ENCODE results near the gene LPP. TPM values are rescaled to one million over a fixed set of nuclear protein-coding genes. Genes with fewer than 3 reads are reported as not detected.

Gene LPP
- polyA plus RNA-seq, 2 of the 4 experiments (the other 2 are of a cell fraction), result 11.0 to 30.8 TPM

GRCh38 chr3:188870431-188870830 is 716.5 kb downstream of the LPP start:
- H3K4me3 ChIP-seq, result no peak overlapping the region
- DNase-seq (ENCODE audit: low read depth in 1 of 2, low spot score in 1 of 2) (no peak), FAIRE-seq (no peak), ATAC-seq (no peak)
- WGBS (ENCODE audit: missing lambda C conversion rate), result 95% methylated on average over 8 of the region's 8 CpGs
- H3K4me1 ChIP-seq, result no peaks in the 10 kb centered on the region
- no peaks in the 10 kb centered on the region for H3K9me3 ChIP-seq
- no peak overlapping the region for H3K4me2 ChIP-seq
- no peak for TF ChIP-seq HOXB5 (CRISPR knock-in tag; IDR thresholded peaks at IDR 0.05)
- no peak for TF ChIP-seq RCOR1 (IDR thresholded peaks at IDR 0.05; ENCODE audit: low read depth, low read length)
- no peak for TF ChIP-seq MYC (IDR thresholded peaks at IDR 0.05; ENCODE audit: borderline replicate concordance, low read length)
- TF ChIP-seq TP53 (CRISPR knock-in tag; IDR thresholded peaks at IDR 0.05), result no peak
- no peak for TF ChIP-seq EP300 (IDR thresholded peaks at IDR 0.05)
- no peak for TF ChIP-seq GATA3 (IDR thresholded peaks at IDR 0.05; ENCODE audit: borderline replicate concordance)
- no peak for TF ChIP-seq NFE2L2 (conservative IDR thresholded peaks at IDR 0.05; ENCODE audit: low read length)
- no peak for TF ChIP-seq RNF2 (IDR thresholded peaks at IDR 0.05; ENCODE audit: borderline replicate concordance, low read depth)
- TF ChIP-seq ELK1 (IDR thresholded peaks at IDR 0.05; ENCODE audit: low read depth, low read length), result no peak
- no peak for TF ChIP-seq FOSL2 (IDR thresholded peaks at IDR 0.05)
- no peak for TF ChIP-seq FOSL2 (CRISPR knock-in tag; IDR thresholded peaks at IDR 0.05)
- TF ChIP-seq KDM1A (IDR thresholded peaks at IDR 0.05; ENCODE audit: low read depth), result no peak
- TF ChIP-seq EHF (CRISPR knock-in tag; IDR thresholded peaks at IDR 0.05), result no peak
- no peak for TF ChIP-seq ZFP36 (IDR thresholded peaks at IDR 0.05; ENCODE audit: borderline replicate concordance, partially characterized antibody)
- no peak for TF ChIP-seq REST (IDR thresholded peaks at IDR 0.05)
- no peak for TF ChIP-seq E2F6 (IDR thresholded peaks at IDR 0.05; ENCODE audit: borderline replicate concordance, low read depth)
- TF ChIP-seq NR3C1 (IDR thresholded peaks at IDR 0.05), result no peak
- POLR2A ChIA-PET, result no interaction called here
- no peak overlapping the region for H3K27ac ChIP-seq
- CTCF ChIA-PET, result no interaction called here

- WGBS (ENCODE audit: missing lambda C conversion rate), result 90% methylated on average over 1 of the region's 1 CpG
- H3K4me2 ChIP-seq, result no peak overlapping the region
- ChIA-PET POLR2A (no interaction called here), CTCF (no interaction called here)
- FAIRE-seq (no peak), DNase-seq (ENCODE audit: low read depth in 1 of 2, low spot score in 1 of 2) (no peak), ATAC-seq (no peak)
- H3K27ac ChIP-seq, result no peak overlapping the region
- TF ChIP-seq HOXB13 (CRISPR knock-in tag; IDR thresholded peaks at IDR 0.05; ENCODE audit: low read depth) (no peak), HMGXB4 (CRISPR knock-in tag; IDR thresholded peaks at IDR 0.05; ENCODE audit: borderline replicate concordance) (no peak), BCL3 (IDR thresholded peaks at IDR 0.05) (no peak), HOXB5 (CRISPR knock-in tag; IDR thresholded peaks at IDR 0.05) (no peak), MAX (IDR thresholded peaks at IDR 0.05) (no peak), HDAC2 (IDR thresholded peaks at IDR 0.05) (no peak), MAFK (IDR thresholded peaks at IDR 0.05; ENCODE audit: partially characterized antibody) (no peak), NFE2L2 (conservative IDR thresholded peaks at IDR 0.05; ENCODE audit: low read length) (no peak), JUNB (IDR thresholded peaks at IDR 0.05) (no peak), TFCP2L1 (CRISPR knock-in tag; IDR thresholded peaks at IDR 0.05) (no peak)
- no peak overlapping the region for H3K4me3 ChIP-seq
- no peaks in the 10 kb centered on the region for H3K4me1 ChIP-seq
- no peaks in the 10 kb centered on the region for H3K9me3 ChIP-seq
Measured at GRCh38 chr3:188874576-188874975, 720.6 kb downstream of the LPP start.
